Gastroesophageal sphincter (tissue), 3 donors: ENCODE results near the gene CCDC150.

Source experiments
- CTCF ChIP-seq, 4 experiments: fragments of 200-600 bp in 2 of 4; fragments of 450-650 bp in 2 of 4; sonication (generic) in 1 of 4; IDR thresholded peaks; one replicate each; pipeline ENCODE4 v1.5.1; 2017 to 2019; ENCODE audit warnings: antibody characterized with exemption in 4 of 4, mild to moderate bottlenecking in 2 of 4, moderate library complexity in 2 of 4
- EP300 ChIP-seq: sonication (generic); formaldehyde crosslinking; IDR thresholded peaks from one replicate; pipeline ENCODE4 v1.6.1; 2017; ENCODE audit warnings: antibody characterized with exemption, mild to moderate bottlenecking
- POLR2A ChIP-seq, 2 donors: fragments of 450-650 bp; IDR thresholded peaks; one replicate each; pipeline ENCODE4 v1.6.1; 2017; ENCODE audit warnings: antibody characterized with exemption in 2 of 2, mild to moderate bottlenecking in 2 of 2, moderate library complexity in 1 of 2
- POLR2AphosphoS5 ChIP-seq: sonication (generic); formaldehyde crosslinking; IDR thresholded peaks from one replicate; pipeline ENCODE4 v1.6.1; 2017; ENCODE audit warnings: antibody characterized with exemption

- TF ChIP-seq POLR2A (IDR thresholded peaks at IDR 0.05) (no peak), CTCF (IDR thresholded peaks at IDR 0.05) (no peak), EP300 (no peak), POLR2AphosphoS5 (no peak)
Measured at GRCh38 chr2:196651387-196652094, 12.0 kb downstream of the CCDC150 start.
